Ishikawa (cell line): ENCODE results near the gene ORAI2.

Experiments
- CREB1 ChIP-seq: IDR thresholded peaks from 2 replicates; pipeline ENCODE4 v1.6.1; 2012; ENCODE audit warnings: low read depth
- EP300 ChIP-seq: IDR thresholded peaks from 2 replicates; pipeline ENCODE4 v1.6.1; 2012; ENCODE audit warnings: borderline replicate concordance
- FOXM1 ChIP-seq: IDR thresholded peaks from 2 replicates; pipeline ENCODE4 v1.6.1; 2012; ENCODE audit warnings: low read depth, borderline replicate concordance
- RAD21 ChIP-seq: IDR thresholded peaks from 2 replicates; pipeline ENCODE4 v1.6.1; 2012; ENCODE audit warnings: low read depth
- TAF1 ChIP-seq: IDR thresholded peaks from 2 replicates; pipeline ENCODE4 v1.6.1; 2012; ENCODE audit warnings: low read depth, mild to moderate bottlenecking
- TEAD4 ChIP-seq: IDR thresholded peaks from 2 replicates; pipeline ENCODE4 v1.6.1; 2012
- TF ChIP-seq, protein P1 (sequence below): IDR thresholded peaks from 2 replicates; pipeline ENCODE4 v1.6.1; 2012
- TF ChIP-seq, protein P2 (sequence below): IDR thresholded peaks from 2 replicates; pipeline ENCODE4 v1.6.1; 2012

DNA sequence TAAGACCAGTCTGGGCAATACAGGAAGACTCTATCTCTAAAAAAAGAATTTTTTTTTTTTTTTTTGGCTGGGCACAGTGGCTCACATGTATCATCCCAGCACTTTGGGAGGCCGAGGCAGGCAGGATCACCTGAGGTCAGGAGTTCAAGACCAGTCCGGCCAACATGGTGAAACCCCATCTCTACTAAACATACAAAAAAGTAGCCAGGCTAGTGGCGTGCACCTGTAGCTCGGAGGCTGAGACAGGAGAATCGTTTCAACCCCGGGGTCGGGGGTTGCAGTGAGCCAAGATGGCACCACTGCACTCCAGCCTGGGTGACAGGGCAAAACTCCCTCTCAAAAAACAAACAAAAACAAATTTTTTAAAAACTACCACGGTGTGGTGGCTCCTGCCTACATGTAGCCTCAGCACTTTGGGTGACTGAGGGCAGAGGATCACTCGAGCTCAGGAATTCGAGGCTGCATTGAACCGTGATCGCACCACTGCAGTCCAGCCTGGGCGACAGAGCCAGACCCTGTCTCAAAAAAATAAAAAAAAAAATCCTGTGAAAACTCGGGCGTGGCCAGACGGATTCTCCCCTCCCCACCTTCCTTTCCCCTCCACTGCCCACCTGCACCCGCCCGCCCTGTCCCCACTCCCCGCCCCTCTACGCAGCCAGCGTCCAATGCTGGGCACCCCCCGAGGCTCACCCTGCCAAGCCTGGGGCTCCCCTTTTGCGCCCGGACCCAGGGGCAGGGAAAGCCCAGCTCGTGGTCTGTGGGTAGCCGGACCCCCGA, 745 bp upstream of the ORAI2 start:
- TF ChIP-seq RAD21 (no peak), TAF1 (no peak), TEAD4 (no peak), CREB1 (no peak), EP300 (no peak), FOXM1 (no peak)
- TF ChIP-seq, protein P1, sequence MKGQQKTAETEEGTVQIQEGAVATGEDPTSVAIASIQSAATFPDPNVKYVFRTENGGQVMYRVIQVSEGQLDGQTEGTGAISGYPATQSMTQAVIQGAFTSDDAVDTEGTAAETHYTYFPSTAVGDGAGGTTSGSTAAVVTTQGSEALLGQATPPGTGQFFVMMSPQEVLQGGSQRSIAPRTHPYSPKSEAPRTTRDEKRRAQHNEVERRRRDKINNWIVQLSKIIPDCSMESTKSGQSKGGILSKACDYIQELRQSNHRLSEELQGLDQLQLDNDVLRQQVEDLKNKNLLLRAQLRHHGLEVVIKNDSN: no peak
- TF ChIP-seq, protein P2, sequence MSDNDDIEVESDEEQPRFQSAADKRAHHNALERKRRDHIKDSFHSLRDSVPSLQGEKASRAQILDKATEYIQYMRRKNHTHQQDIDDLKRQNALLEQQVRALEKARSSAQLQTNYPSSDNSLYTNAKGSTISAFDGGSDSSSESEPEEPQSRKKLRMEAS: no peak
